Measurements from ENCODE around the gene SNX8. TPM values are rescaled to one million over a fixed set of nuclear protein-coding genes. Genes with fewer than 3 reads are reported as not detected.

Gene SNX8
- total and polyA plus RNA-seq, 2 of the 8 experiments (the other 6 are each of a cell fraction or from before 2014, with no cell fraction given) = 46.2 to 70.8 TPM

DNA sequence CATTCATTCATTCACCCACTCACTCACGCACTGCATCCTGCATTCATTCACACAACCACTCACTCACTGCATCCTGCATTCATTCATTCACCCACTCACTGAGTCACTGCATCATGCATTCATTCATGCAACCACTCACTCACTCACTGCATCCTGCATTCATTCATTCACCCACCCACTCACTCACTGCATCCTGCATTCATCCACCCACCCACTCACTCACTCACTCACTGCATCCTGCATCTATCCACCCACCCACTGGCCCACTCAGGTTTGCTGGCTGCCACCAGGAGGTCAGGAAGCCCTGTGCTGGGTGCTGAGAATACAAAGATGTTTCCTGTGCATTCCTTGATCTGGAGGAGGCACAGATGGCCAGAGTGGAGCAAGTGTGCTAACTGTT lies 2.3 kb upstream of the SNX8 start (continued):
- TF ChIP-seq NRF1 (IDR thresholded peaks at IDR 0.05; ENCODE audit: low read depth, low read length) = no peak
- no peak for TF ChIP-seq CHD2 (IDR thresholded peaks at IDR 0.05; ENCODE audit: low read length)
- TF ChIP-seq POU5F1 (IDR thresholded peaks at IDR 0.05; ENCODE audit: low read depth, low read length) = no peak
- TF ChIP-seq TAF7 (optimal IDR thresholded peaks at IDR 0.05; ENCODE audit: borderline replicate concordance, low read depth, low read length) = no peak
- TF ChIP-seq SRF (IDR thresholded peaks at IDR 0.05; ENCODE audit: low read depth, low read length) = no peak
- TF ChIP-seq SIX5 (IDR thresholded peaks at IDR 0.05; ENCODE audit: low read depth, low read length) = no peak
- no peak for TF ChIP-seq CTBP2 (IDR thresholded peaks at IDR 0.05; ENCODE audit: borderline replicate concordance, insufficient read depth, insufficient read length, low read length)
- TF ChIP-seq SIRT6 (IDR thresholded peaks at IDR 0.05; ENCODE audit: low read length) = no peak
- TF ChIP-seq RFX5 (IDR thresholded peaks at IDR 0.05; ENCODE audit: borderline replicate concordance, low read depth, low read length) = no peak
